Measurements from ENCODE around the gene PPP4R2.

PPP4R2 gene, protein sequence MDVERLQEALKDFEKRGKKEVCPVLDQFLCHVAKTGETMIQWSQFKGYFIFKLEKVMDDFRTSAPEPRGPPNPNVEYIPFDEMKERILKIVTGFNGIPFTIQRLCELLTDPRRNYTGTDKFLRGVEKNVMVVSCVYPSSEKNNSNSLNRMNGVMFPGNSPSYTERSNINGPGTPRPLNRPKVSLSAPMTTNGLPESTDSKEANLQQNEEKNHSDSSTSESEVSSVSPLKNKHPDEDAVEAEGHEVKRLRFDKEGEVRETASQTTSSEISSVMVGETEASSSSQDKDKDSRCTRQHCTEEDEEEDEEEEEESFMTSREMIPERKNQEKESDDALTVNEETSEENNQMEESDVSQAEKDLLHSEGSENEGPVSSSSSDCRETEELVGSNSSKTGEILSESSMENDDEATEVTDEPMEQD

GRCh38 chr3:72996473-72997333, at the start of gene PPP4R2:
PPP4R2 (plus strand) TSS chr3:72996811; CDS start chr3:72997038, 227 bp downstream.
- peaks cover 11% of the 10 kb centered on the region; the same call in 1 of the 2 replicates for H3F3A ChIP-seq (ENCODE audit: insufficient read depth)
- H3K27me3 ChIP-seq (ENCODE audit: low read length) = no peaks in the 10 kb centered on the region
- H3K9ac ChIP-seq (ENCODE audit: low read length) = peak within 1 kb of the TSS; percentile 75
- peak within 1 kb of the TSS; percentile 69 for H3K27ac ChIP-seq (ENCODE audit: low read depth, low read length)
- H3K4me2 ChIP-seq (ENCODE audit: low read depth, low read length, poor library complexity, severe bottlenecking) = peak within 1 kb of the TSS; percentile 99
- peak within 1 kb of the TSS; percentile 87 for H2AFZ ChIP-seq (ENCODE audit: low read depth, low read length, severe bottlenecking)
- no peaks in the 10 kb centered on the region for H3K9me3 ChIP-seq (ENCODE audit: insufficient read depth, low read length)
- no peaks in the 10 kb centered on the region for H3K9me2 ChIP-seq (replicated peaks; ENCODE audit: insufficient read depth, low read length)
- H3K79me2 ChIP-seq (ENCODE audit: insufficient read depth, low read length) = peaks cover 49% of the 10 kb centered on the region
- peak within 1 kb of the TSS; percentile 81 for H3K4me3 ChIP-seq (ENCODE audit: insufficient read depth, low read length, poor library complexity, severe bottlenecking)
- peaks cover 28% of the 10 kb centered on the region for H3K36me3 ChIP-seq (ENCODE audit: low read length)
- TF ChIP-seq EZH2phosphoT487 (conservative IDR thresholded peaks at IDR 0.05; ENCODE audit: low read length) (no peak), CTCF (IDR thresholded peaks at IDR 0.05; ENCODE audit: insufficient read depth, low read length, poor library complexity, severe bottlenecking) (no peak)
- peaks cover 36% of the 10 kb centered on the region for H4K20me1 ChIP-seq (ENCODE audit: low read depth, low read length)

GRCh38 chr3:72947715-72948490, 48.7 kb upstream of the PPP4R2 start:
- no peak overlapping the region for H3K9ac ChIP-seq (ENCODE audit: low read length)
- no peak for TF ChIP-seq CTCF (IDR thresholded peaks at IDR 0.05; ENCODE audit: insufficient read depth, low read length, poor library complexity, severe bottlenecking)
- no peak for TF ChIP-seq EZH2phosphoT487 (conservative IDR thresholded peaks at IDR 0.05; ENCODE audit: low read length)
- H3K36me3 ChIP-seq (ENCODE audit: low read length) = no peaks in the 10 kb centered on the region
- no peaks in the 10 kb centered on the region for H3F3A ChIP-seq (ENCODE audit: insufficient read depth)
- H3K4me3 ChIP-seq (ENCODE audit: insufficient read depth, low read length, poor library complexity, severe bottlenecking) = no peak overlapping the region
- no peaks in the 10 kb centered on the region for H4K20me1 ChIP-seq (ENCODE audit: low read depth, low read length)
- no peak overlapping the region for H3K27ac ChIP-seq (ENCODE audit: low read depth, low read length)
- no peaks in the 10 kb centered on the region for H3K27me3 ChIP-seq (ENCODE audit: low read length)
- no peak overlapping the region for H3K4me2 ChIP-seq (ENCODE audit: low read depth, low read length, poor library complexity, severe bottlenecking)
- H3K79me2 ChIP-seq (ENCODE audit: insufficient read depth, low read length) = no peaks in the 10 kb centered on the region
- no peak overlapping the region for H2AFZ ChIP-seq (ENCODE audit: low read depth, low read length, severe bottlenecking)
- H3K9me2 ChIP-seq (replicated peaks; ENCODE audit: insufficient read depth, low read length) = no peaks in the 10 kb centered on the region
- no peaks in the 10 kb centered on the region for H3K9me3 ChIP-seq (ENCODE audit: insufficient read depth, low read length)

- Histone ChIP-seq H3K9ac (ENCODE audit: low read length) (no peak overlapping the region), H3K36me3 (ENCODE audit: low read length) (no peaks in the 10 kb centered on the region), H3K9me3 (ENCODE audit: insufficient read depth, low read length) (no peaks in the 10 kb centered on the region), H3F3A (ENCODE audit: insufficient read depth) (no peaks in the 10 kb centered on the region), H3K27ac (ENCODE audit: low read depth, low read length) (no peak overlapping the region), H3K4me2 (ENCODE audit: low read depth, low read length, poor library complexity, severe bottlenecking) (no peak overlapping the region), H3K4me3 (ENCODE audit: insufficient read depth, low read length, poor library complexity, severe bottlenecking) (no peak overlapping the region), H4K20me1 (ENCODE audit: low read depth, low read length) (no peaks in the 10 kb centered on the region), H2AFZ (ENCODE audit: low read depth, low read length, severe bottlenecking) (no peak overlapping the region), H3K79me2 (ENCODE audit: insufficient read depth, low read length) (no peaks in the 10 kb centered on the region), H3K27me3 (ENCODE audit: low read length) (no peaks in the 10 kb centered on the region), H3K9me2 (replicated peaks; ENCODE audit: insufficient read depth, low read length) (no peaks in the 10 kb centered on the region)
- no peak for TF ChIP-seq CTCF (IDR thresholded peaks at IDR 0.05; ENCODE audit: insufficient read depth, low read length, poor library complexity, severe bottlenecking)
- no peak for TF ChIP-seq EZH2phosphoT487 (conservative IDR thresholded peaks at IDR 0.05; ENCODE audit: low read length)
Measured at GRCh38 chr3:72949016-72949415, 47.6 kb upstream of the PPP4R2 start.
